GM23248 (cell line): ENCODE data around the gene CCDC127.

Experiments used
- EZH2 ChIP-seq: fragments of 200-600 bp; sonication (generic); IDR thresholded peaks from 2 replicates; pipeline ENCODE4 v1.6.1; 2018; ENCODE audit warnings: antibody characterized with exemption, mild to moderate bottlenecking; ENCODE audit not compliant: insufficient read depth, poor library complexity, severe bottlenecking
- EZH2phosphoT487 ChIP-seq: fragments of 200-600 bp; sonication (generic); IDR thresholded peaks from 2 replicates; pipeline ENCODE4 v1.6.1; 2018; ENCODE audit warnings: antibody characterized with exemption, moderate library complexity, mild to moderate bottlenecking, low read depth; ENCODE audit not compliant: insufficient read depth

DNA sequence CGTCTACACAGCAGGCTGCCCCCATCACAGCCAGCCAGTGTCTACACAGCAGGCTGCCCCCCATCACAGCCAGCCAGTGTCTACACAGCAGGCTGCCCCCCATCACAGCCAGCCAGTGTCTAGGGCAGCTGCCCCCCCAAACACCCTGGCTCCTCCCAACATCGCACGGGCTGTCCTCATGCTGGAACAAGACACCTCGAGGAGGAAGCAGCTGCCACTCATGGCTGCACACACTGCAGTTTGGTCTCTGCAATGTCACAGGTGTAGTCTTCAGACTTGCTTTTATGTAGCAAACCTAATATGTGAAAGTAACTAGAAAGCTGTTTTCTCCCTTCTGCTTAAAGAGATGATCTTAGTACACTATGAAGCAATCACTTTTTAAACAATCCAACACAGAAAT lies 17.0 kb downstream of the CCDC127 start:
- TF ChIP-seq EZH2 (no peak), EZH2phosphoT487 (no peak)
